IMR-90 (cell line): ENCODE measurements around the gene RHOF. TPM values are rescaled to one million over a fixed set of nuclear protein-coding genes. Genes with fewer than 3 reads are reported as not detected.

Experiments
- ATAC-seq: fragments of 200-7000 bp; cut with Tn5 transposase; 2 replicates; pipeline ENCODE4 v1.9.1; 2020; ENCODE audit warnings: low read depth, mild to moderate bottlenecking, moderate library complexity
- BruUV-seq: library from RNA; stranded (reverse); fragments of 400-500 nt; replicated peaks from 2 replicates; lab custom pipeline; 2021; lab: Mats Ljungman, UMichigan
- CTCF ChIA-PET: fragments of 300-600 bp; formaldehyde crosslinking; extraction: SDS; loops from one replicate; lab custom pipeline; 2021; ENCODE audit warnings: antibody characterized with exemption; lab: Yijun Ruan, JAX
- POLR2A ChIA-PET: fragments of 300-600 bp; sonication (Branson Sonifier 250); formaldehyde crosslinking; loops from one replicate; lab custom pipeline; 2022; ENCODE audit warnings: antibody characterized with exemption; ENCODE audit not compliant: unreplicated experiment; lab: Charles Lee
- DNase-seq: peaks from one replicate; pipeline ENCODE4 v3.0.0; 2013
- H2AFZ ChIP-seq: replicated peaks from 2 replicates; pipeline ENCODE3; 2013; ENCODE audit warnings: low read length, mild to moderate bottlenecking; ENCODE audit not compliant: poor library complexity
- H2AK5ac ChIP-seq: 2 replicates; pipeline ENCODE4 v1.6.1; 2013; ENCODE audit warnings: low read depth, low read length, inconsistent platforms
- H2AK9ac ChIP-seq: replicated peaks from 2 replicates; pipeline ENCODE3; 2013; ENCODE audit warnings: mild to moderate bottlenecking, low read depth, low read length, moderate library complexity; ENCODE audit not compliant: poor library complexity
- H2BK120ac ChIP-seq: 2 replicates; pipeline ENCODE4 v1.6.1; 2013; ENCODE audit warnings: low read depth, low read length, inconsistent platforms
- H2BK15ac ChIP-seq: 3 replicates; pipeline ENCODE4 v1.6.1; 2013; ENCODE audit warnings: low read depth, low read length, inconsistent platforms
- H2BK20ac ChIP-seq: 2 replicates; pipeline ENCODE4 v1.6.1; 2013; ENCODE audit warnings: low read depth, mild to moderate bottlenecking, inconsistent platforms, low read length, moderate library complexity
- H2BK5ac ChIP-seq: 2 replicates; pipeline ENCODE4 v1.6.1; 2013; ENCODE audit warnings: mild to moderate bottlenecking, low read depth, low read length, inconsistent platforms; ENCODE audit not compliant: poor library complexity, severe bottlenecking
- H3K14ac ChIP-seq: replicated peaks from 2 replicates; pipeline ENCODE4 v1.6.1; 2013; ENCODE audit warnings: low read depth, low read length, inconsistent platforms
- H3K18ac ChIP-seq: 2 replicates; pipeline ENCODE4 v1.6.1; 2013; ENCODE audit warnings: low read depth, low read length, control low read depth
- H3K23ac ChIP-seq: 2 replicates; pipeline ENCODE4 v1.6.1; 2013; ENCODE audit warnings: low read depth, low read length, inconsistent platforms
- H3K27ac ChIP-seq: 2 replicates; pipeline ENCODE4 v1.5.1; 2013; ENCODE audit warnings: mild to moderate bottlenecking, control low read depth, low read length; ENCODE audit not compliant: insufficient read depth
- H3K27me3 ChIP-seq: 2 replicates; pipeline ENCODE4 v1.6.1; 2013; ENCODE audit warnings: low read length; ENCODE audit not compliant: control insufficient read depth, insufficient read depth
- H3K36me3 ChIP-seq: 2 replicates; pipeline ENCODE4 v1.6.1; 2013; ENCODE audit warnings: low read length, mixed read lengths; ENCODE audit not compliant: control insufficient read depth, insufficient read depth
- H3K4ac ChIP-seq: 2 replicates; pipeline ENCODE4 v1.6.1; 2013; ENCODE audit warnings: low read depth, low read length, inconsistent platforms
- H3K4me1 ChIP-seq: 2 replicates; pipeline ENCODE4 v1.6.1; 2013; ENCODE audit warnings: low read length, mixed read lengths; ENCODE audit not compliant: control insufficient read depth, insufficient read depth
- H3K4me2 ChIP-seq: 2 replicates; pipeline ENCODE4 v1.6.1; 2013; ENCODE audit warnings: low read depth, mild to moderate bottlenecking, control low read depth, low read length, moderate library complexity
- H3K4me3 ChIP-seq: 2 replicates; pipeline ENCODE4 v1.5.1; 2013; ENCODE audit warnings: low read depth, mild to moderate bottlenecking, control low read depth, low read length, moderate library complexity; ENCODE audit not compliant: insufficient read depth
- H3K56ac ChIP-seq: 2 replicates; pipeline ENCODE4 v1.6.1; 2013; ENCODE audit warnings: low read length, inconsistent platforms; ENCODE audit not compliant: insufficient read depth; ENCODE audit errors: extremely low read depth
- H3K79me1 ChIP-seq, 2 experiments: 2 replicates each; pipeline ENCODE4 v1.6.1; 2013; ENCODE audit warnings: low read length in 2 of 2, inconsistent platforms in 1 of 2, low read depth in 1 of 2
- H3K9ac ChIP-seq: 2 replicates; pipeline ENCODE4 v1.6.1; 2013; ENCODE audit warnings: low read depth, low read length, control low read depth
- H3K9me1 ChIP-seq: 2 replicates; pipeline ENCODE4 v1.6.1; 2013; ENCODE audit warnings: low read length, inconsistent platforms; ENCODE audit not compliant: insufficient read depth
- H3K9me3 ChIP-seq: 2 replicates; pipeline ENCODE4 v1.6.1; 2013; ENCODE audit warnings: low read length; ENCODE audit not compliant: control insufficient read depth, insufficient read depth
- H4K20me1 ChIP-seq: 2 replicates; pipeline ENCODE4 v1.6.1; 2013; ENCODE audit warnings: low read length, inconsistent platforms; ENCODE audit not compliant: insufficient read depth
- H4K5ac ChIP-seq: 2 replicates; pipeline ENCODE4 v1.6.1; 2013; ENCODE audit warnings: mild to moderate bottlenecking, low read depth, low read length, control low read depth
- H4K8ac ChIP-seq, 2 experiments: 2 replicates each; pipeline ENCODE4 v1.6.1; 2013; ENCODE audit warnings: low read depth in 2 of 2, low read length in 2 of 2, control low read depth in 1 of 2, inconsistent platforms in 1 of 2
- H4K91ac ChIP-seq: 2 replicates; pipeline ENCODE4 v1.6.1; 2013; ENCODE audit warnings: low read depth, low read length, inconsistent platforms; ENCODE audit not compliant: insufficient read depth
- CHD1 ChIP-seq: IDR thresholded peaks from 2 replicates; pipeline ENCODE4 v1.6.1; 2012; ENCODE audit warnings: low read depth, low read length, improper control_type of control experiment
- MAZ ChIP-seq: IDR thresholded peaks from 2 replicates; pipeline ENCODE4 v1.6.1; 2012; ENCODE audit warnings: low read depth, mild to moderate bottlenecking, low read length, improper control_type of control experiment, moderate library complexity, borderline replicate concordance
- POLR2A ChIP-seq: IDR thresholded peaks from 2 replicates; pipeline ENCODE4 v1.6.1; 2012; ENCODE audit warnings: mild to moderate bottlenecking, low read depth, low read length
- RAD21 ChIP-seq: IDR thresholded peaks from 2 replicates; pipeline ENCODE4 v1.6.1; 2012; ENCODE audit warnings: low read length, improper control_type of control experiment
- SMC3 ChIP-seq: fragments of 150-350 bp; IDR thresholded peaks from 2 replicates; pipeline ENCODE4 v1.6.1; 2016; ENCODE audit warnings: low read depth, mild to moderate bottlenecking, antibody characterized with exemption, low read length, moderate library complexity
- USF2 ChIP-seq: fragments of 150-350 bp; IDR thresholded peaks from 2 replicates; pipeline ENCODE4 v1.6.1; 2017; ENCODE audit warnings: mild to moderate bottlenecking, antibody characterized with exemption, low read length, low read depth
- WGBS, 2 experiments: methylation state at CpG; one replicate each; pipeline versions ENCODE4 v1.1.5 to v1.1.7; 2013; ENCODE audit warnings: missing lambda C conversion rate in 2 of 2; ENCODE audit not compliant: insufficient read length in 1 of 2; ENCODE audit errors: extremely low coverage in 2 of 2; 5-methylcytosine and 5-hydroxymethylcytosine counted together
- dilution Hi-C: fragments of 300-500 bp; cut with HindIII; formaldehyde crosslinking; loops from one replicate; pipeline ENCODE4 v1.14.3; 2018; ENCODE audit warnings: low sequenced_read_pairs; ENCODE audit not compliant: unreplicated experiment
- in situ Hi-C: fragments of 300-500 bp; cut with MboI; formaldehyde crosslinking; loops from 3 replicates; pipeline ENCODE4 v1.14.3; 2019; ENCODE audit warnings: low sequenced_read_pairs, inconsistent platforms, mixed read lengths
- intact Hi-C: fragments of 100-400 bp; cut with micrococcal nuclease; formaldehyde crosslinking; loops from 2 replicates; pipeline ENCODE4 v1.10.0; 2022
- polyA plus RNA-seq, 3 experiments: library from polyadenylated mRNA; depleted of rRNA; stranded (reverse); fragments of >200 nt; gene quantifications; 2 replicates each; pipeline ENCODE4 v1.2.3, GENCODE V29; 2012; ENCODE audit warnings: low replicate concordance in 1 of 3
- total RNA-seq: library from RNA; depleted of rRNA; stranded (reverse); fragments of >200 nt; gene quantifications from 2 replicates; pipeline ENCODE4 v1.2.3, GENCODE V29; 2012

The RHOF gene
- total and polyA plus RNA-seq, 2 of the 4 experiments (the other 2 are of a cell fraction) = 3.0 to 5.1 TPM

- peaks cover 0 to 17% of the 10 kb centered on the region in 2 experiments; a peak in 2 of 4 replicates for H3K79me1 ChIP-seq
- H3K9me1 ChIP-seq = peaks cover 10% of the 10 kb centered on the region; the same call in 1 of the 2 replicates
- no peak overlapping the region; the same call in 1 of the 2 replicates for H2AK5ac ChIP-seq
- no peak for TF ChIP-seq CHD1
- TF ChIP-seq MAZ = no peak
- no peak for TF ChIP-seq USF2
- TF ChIP-seq RAD21 = no peak
- no peak for TF ChIP-seq SMC3
- TF ChIP-seq POLR2A = no peak
- WGBS, 2 experiments = no CpG with 5 or more reads among the region's 1 CpG
- H3K27ac ChIP-seq = no peak overlapping the region
- no peak overlapping the region for H3K18ac ChIP-seq
- peaks cover 10% of the 10 kb centered on the region for H3K4me1 ChIP-seq
- H3K4me3 ChIP-seq = no peak overlapping the region
- ChIA-PET CTCF (no interaction called here), POLR2A (no interaction called here)
- no peak overlapping the region for H4K8ac ChIP-seq
- DNase-seq (no peak), ATAC-seq (no peak)
- H2BK15ac ChIP-seq = no peak overlapping the region
- H3K23ac ChIP-seq = no peak overlapping the region
- intact Hi-C loops = no loop called here
- no peak overlapping the region for H3K56ac ChIP-seq
- H3K27me3 ChIP-seq = no peaks in the 10 kb centered on the region
- dilution Hi-C loops = no loop called here
- H3K36me3 ChIP-seq = peaks cover 21% of the 10 kb centered on the region
- no TSS peak for BruUV-seq
- in situ Hi-C loops = no loop called here
- no peak overlapping the region for H4K5ac ChIP-seq
- no peak overlapping the region for H4K91ac ChIP-seq
- H3K9me3 ChIP-seq = no peaks in the 10 kb centered on the region
- no peak overlapping the region for H2AK9ac ChIP-seq
- no peak overlapping the region for H3K9ac ChIP-seq
- H3K4ac ChIP-seq = no peak overlapping the region
- H2BK5ac ChIP-seq = peak overlapping the region; percentile 50
- no peak overlapping the region for H2BK20ac ChIP-seq
- peaks cover 7% of the 10 kb centered on the region for H4K20me1 ChIP-seq
- H3K14ac ChIP-seq = no peak overlapping the region
- no peak overlapping the region for H2AFZ ChIP-seq
- H3K4me2 ChIP-seq = no peak overlapping the region
- H2BK120ac ChIP-seq = no peak overlapping the region
These were observed 43.0 kb downstream of the RHOF start for GRCh38 chr12:121750507-121750955.
